Mucosa of descending colon (tissue), 3 donors: ENCODE data around the gene EFNA5. TPM values are rescaled to one million over a fixed set of nuclear protein-coding genes. Genes with fewer than 3 reads are reported as not detected.
A peak's percentile ranks its signal among the peaks of the same experiment; 100 is the strongest.

Experiments used
- ATAC-seq: fragments of 200-7000 bp; cut with Tn5 transposase; one replicate; pipeline ENCODE4 v1.9.1; 2020; ENCODE audit warnings: mild to moderate bottlenecking, moderate library complexity
- DNase-seq, 3 donors: peaks; one replicate each; pipeline ENCODE4 v3.0.0-alpha.2; 2020
- H3K36me3 ChIP-seq: fragments of 200-600 bp; one replicate; pipeline ENCODE4 v1.8.0; 2021; ENCODE audit warnings: low read depth, mild to moderate bottlenecking
- H3K4me1 ChIP-seq: fragments of 200-600 bp; one replicate; pipeline ENCODE4 v1.8.0; 2021; ENCODE audit warnings: low read depth, mild to moderate bottlenecking
- H3K4me3 ChIP-seq: fragments of 200-600 bp; one replicate; pipeline ENCODE4 v1.8.0; 2021; ENCODE audit warnings: mild to moderate bottlenecking
- H3K9me3 ChIP-seq: fragments of 200-600 bp; one replicate; pipeline ENCODE4 v1.8.0; 2021; ENCODE audit warnings: mild to moderate bottlenecking
- intact Hi-C, 2 donors: fragments of 100-400 bp; cut with DNase I in 1 of 2; cut with micrococcal nuclease in 1 of 2; formaldehyde crosslinking; loops; one replicate each; pipeline versions ENCODE4 v1.11.0 to v1.11.1; 2022; cut with DNase I, micrococcal nuclease
- total RNA-seq, 3 donors: library from RNA; stranded (reverse); fragmentation: NEBNext Ultra II Directional in 2 of 3; extraction: Animal tissue kit (Norgen Biotek cat#: 25700) in 2 of 3; gene quantifications; one replicate each; pipeline versions ENCODE4 v1.2.1 to v1.2.4, GENCODE V29; 2021 to 2023
- TF ChIP-seq, protein P1 (sequence below): fragments of 200-600 bp; IDR thresholded peaks from one replicate; pipeline ENCODE4 v1.8.0; 2022; ENCODE audit warnings: antibody characterized with exemption, mild to moderate bottlenecking
- donor health status: DM: no; HTN: no; CAD: no; lungs with moderate emphysema.
- donor health status: DM: no; HTN: no; CAD: no.
- donor health status: DM: no; HTN: yes; CAD: no.

EFNA5 gene
- total RNA-seq, 3 donors from 2014 or later: 12.7 to 14.4 (median 14.3) TPM

GRCh38 chr5:107510125-107510524, 160.6 kb downstream of the EFNA5 start:
- Histone ChIP-seq H3K4me1 (peaks cover 4% of the 10 kb centered on the region), H3K9me3 (no peaks in the 10 kb centered on the region), H3K36me3 (no peaks in the 10 kb centered on the region), H3K4me3 (no peak overlapping the region)
- intact Hi-C loops: no loop called here
- ATAC-seq (no peak), DNase-seq (no peak)
- TF ChIP-seq, protein P1, sequence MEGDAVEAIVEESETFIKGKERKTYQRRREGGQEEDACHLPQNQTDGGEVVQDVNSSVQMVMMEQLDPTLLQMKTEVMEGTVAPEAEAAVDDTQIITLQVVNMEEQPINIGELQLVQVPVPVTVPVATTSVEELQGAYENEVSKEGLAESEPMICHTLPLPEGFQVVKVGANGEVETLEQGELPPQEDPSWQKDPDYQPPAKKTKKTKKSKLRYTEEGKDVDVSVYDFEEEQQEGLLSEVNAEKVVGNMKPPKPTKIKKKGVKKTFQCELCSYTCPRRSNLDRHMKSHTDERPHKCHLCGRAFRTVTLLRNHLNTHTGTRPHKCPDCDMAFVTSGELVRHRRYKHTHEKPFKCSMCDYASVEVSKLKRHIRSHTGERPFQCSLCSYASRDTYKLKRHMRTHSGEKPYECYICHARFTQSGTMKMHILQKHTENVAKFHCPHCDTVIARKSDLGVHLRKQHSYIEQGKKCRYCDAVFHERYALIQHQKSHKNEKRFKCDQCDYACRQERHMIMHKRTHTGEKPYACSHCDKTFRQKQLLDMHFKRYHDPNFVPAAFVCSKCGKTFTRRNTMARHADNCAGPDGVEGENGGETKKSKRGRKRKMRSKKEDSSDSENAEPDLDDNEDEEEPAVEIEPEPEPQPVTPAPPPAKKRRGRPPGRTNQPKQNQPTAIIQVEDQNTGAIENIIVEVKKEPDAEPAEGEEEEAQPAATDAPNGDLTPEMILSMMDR: no peak

GRCh38 chr5:107508097-107508496, 162.6 kb downstream of the EFNA5 start:
- intact Hi-C loops: no loop called here
- no peaks in the 10 kb centered on the region for H3K36me3 ChIP-seq
- TF ChIP-seq, protein P1: no peak

DNA sequence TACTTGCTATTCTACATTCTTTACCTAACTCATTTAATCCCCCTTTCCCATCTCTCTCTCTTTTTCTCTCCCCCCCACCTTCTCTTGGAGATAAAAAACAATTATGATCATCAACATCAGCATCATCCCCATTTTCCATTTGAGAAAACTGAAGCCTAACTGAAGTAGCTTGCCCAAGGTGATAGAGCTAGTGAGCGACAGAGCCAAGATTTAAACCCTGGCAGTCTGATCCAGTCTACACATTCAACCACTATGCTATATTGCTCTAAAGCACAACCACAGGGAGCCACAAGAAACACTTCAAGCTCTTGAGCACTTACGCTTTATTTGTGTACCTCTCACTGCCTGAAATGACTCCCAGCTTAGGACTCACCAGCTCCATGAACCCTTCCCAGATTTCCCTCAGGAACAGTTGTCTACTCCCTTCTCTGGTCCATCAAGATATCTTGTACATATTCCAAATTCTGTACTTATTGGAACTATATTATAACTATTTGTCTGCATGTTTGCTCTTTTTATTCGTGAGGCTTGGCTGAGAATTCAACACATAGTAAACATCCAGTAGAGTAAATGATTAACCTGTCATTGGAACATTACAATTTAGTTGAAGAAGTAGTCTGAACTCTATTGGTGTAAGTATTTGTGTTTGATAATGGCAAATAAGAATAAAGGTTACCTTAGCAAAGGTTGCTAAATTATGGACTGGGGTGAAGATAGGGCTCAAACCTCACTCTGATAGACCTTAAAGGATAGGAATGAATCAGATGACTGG, 164.8 kb downstream of the EFNA5 start:
- Histone ChIP-seq H3K36me3 (no peaks in the 10 kb centered on the region), H3K4me3 (no peak overlapping the region), H3K4me1 (peaks cover 6% of the 10 kb centered on the region), H3K9me3 (no peaks in the 10 kb centered on the region)
- ATAC-seq: peak; percentile 85
- DNase-seq: peak in 1 of 3 donors; percentile 33
- intact Hi-C loops: no loop called here
- TF ChIP-seq, protein P1: no peak

More at GRCh38 chr5:107508097-107508496, 162.6 kb downstream of the EFNA5 start:
- ATAC-seq (no peak), DNase-seq (no peak)
- Histone ChIP-seq H3K4me3 (no peak overlapping the region), H3K4me1 (peaks cover 6% of the 10 kb centered on the region), H3K9me3 (no peaks in the 10 kb centered on the region)

GRCh38 chr5:107504424-107504823, 166.3 kb downstream of the EFNA5 start:
- TF ChIP-seq, protein P1: no peak
- no peaks in the 10 kb centered on the region for H3K9me3 ChIP-seq
- H3K36me3 ChIP-seq: no peaks in the 10 kb centered on the region
- peaks cover 6% of the 10 kb centered on the region for H3K4me1 ChIP-seq
- no peak for ATAC-seq
- intact Hi-C loops: no loop called here
- no peak overlapping the region for H3K4me3 ChIP-seq
- no peak for DNase-seq

DNA sequence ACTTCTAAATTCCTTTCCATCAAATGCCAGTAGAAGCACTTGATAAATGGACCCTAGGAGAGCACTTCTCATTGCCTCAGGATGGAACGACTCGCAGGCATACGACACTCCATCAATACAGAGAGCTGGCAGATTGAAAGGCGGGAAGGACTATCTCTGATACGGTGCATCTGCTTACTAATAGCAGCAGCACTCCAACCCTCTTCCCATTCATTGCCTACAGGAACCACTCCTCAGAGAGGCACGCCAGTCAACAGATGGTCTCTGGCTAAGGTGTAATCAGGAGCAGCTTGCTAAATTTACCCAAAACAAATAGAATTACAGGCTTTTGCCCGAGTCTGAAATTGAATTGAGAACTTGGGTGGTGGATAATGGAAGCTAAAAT, 168.1 kb downstream of the EFNA5 start:
- TF ChIP-seq, protein P1: no peak
- ATAC-seq: peak; percentile 33
- no peaks in the 10 kb centered on the region for H3K36me3 ChIP-seq
- DNase-seq: no peak
- H3K9me3 ChIP-seq: no peaks in the 10 kb centered on the region
- intact Hi-C loops: no loop called here
- peaks cover 6% of the 10 kb centered on the region for H3K4me1 ChIP-seq
- H3K4me3 ChIP-seq: no peak overlapping the region
